GM19043 (cell line): ENCODE results near the gene HES6.
"Not testable (repeated sequence)": the region's sequence is repeated elsewhere in the genome, so short reads cannot be mapped to it uniquely, and the experiment has no call there.

Source experiments
- ATAC-seq: cut with Tn5 transposase; IDR thresholded peaks from one replicate; pipeline ENCODE4 v1.9.1; 2021; ENCODE audit warnings: low read depth; ENCODE audit not compliant: unreplicated experiment

HES6 gene

GRCh38 chr2:238274152-238274865 lies 34.5 kb upstream of the HES6 start:
- no peak for ATAC-seq

GRCh38 chr2:238273433-238273832 lies 33.6 kb upstream of the HES6 start:
- ATAC-seq: not testable (repeated sequence)

- ATAC-seq: no peak
Observed at GRCh38 chr2:238272156-238272555, 32.3 kb upstream of the HES6 start.

- not testable (repeated sequence) for ATAC-seq
Observed at GRCh38 chr2:238271686-238272085, 31.8 kb upstream of the HES6 start.

- no peak for ATAC-seq
Observed at GRCh38 chr2:238271061-238271554, 31.3 kb upstream of the HES6 start.

GRCh38 chr2:238270606-238271005 lies 30.8 kb upstream of the HES6 start:
- ATAC-seq: no peak

- no peak for ATAC-seq
Observed at GRCh38 chr2:238269741-238270140, 29.9 kb upstream of the HES6 start.

GRCh38 chr2:238267884-238268680 lies 28.2 kb upstream of the HES6 start:
- ATAC-seq: no peak

GRCh38 chr2:238267341-238267710 lies 27.5 kb upstream of the HES6 start:
- ATAC-seq: no peak

GRCh38 chr2:238265605-238266004 lies 25.8 kb upstream of the HES6 start:
- no peak for ATAC-seq

- ATAC-seq: no peak
Observed at GRCh38 chr2:238264072-238264460, 24.2 kb upstream of the HES6 start.

GRCh38 chr2:238263204-238264071 lies 23.6 kb upstream of the HES6 start:
- no peak for ATAC-seq

- no peak for ATAC-seq
Observed at GRCh38 chr2:238262496-238263122, 22.8 kb upstream of the HES6 start.

GRCh38 chr2:238261718-238262375 lies 22.0 kb upstream of the HES6 start:
- no peak for ATAC-seq

GRCh38 chr2:238260883-238261282 lies 21.0 kb upstream of the HES6 start:
- ATAC-seq: no peak

- no peak for ATAC-seq
Observed at GRCh38 chr2:238259061-238260020, 19.5 kb upstream of the HES6 start.

- ATAC-seq: no peak
Observed at GRCh38 chr2:238257786-238258700, 18.2 kb upstream of the HES6 start.

- no peak for ATAC-seq
Observed at GRCh38 chr2:238256594-238257104, 16.8 kb upstream of the HES6 start.
